MCF 10A (cell line): ENCODE results near the gene FILIP1L. TPM values are rescaled to one million over a fixed set of nuclear protein-coding genes. Genes with fewer than 3 reads are reported as not detected.

Experiments
- BruUV-seq: library from RNA; stranded (reverse); fragments of 400-500 nt; replicated peaks from 2 replicates; lab custom pipeline; 2021; lab: Mats Ljungman, UMichigan
- CTCF ChIA-PET: fragments of 300-600 bp; sonication (Branson Sonifier 250); formaldehyde crosslinking; extraction: SDS; loops from one replicate; lab custom pipeline; 2021; ENCODE audit warnings: antibody characterized with exemption, inconsistent platforms; lab: Yijun Ruan, JAX
- POLR2A ChIA-PET: fragments of 300-600, 350-650 bp; sonication (Branson Sonifier 250); formaldehyde crosslinking; extraction: SDS; loops from one replicate; lab custom pipeline; 2020; ENCODE audit warnings: antibody characterized with exemption, inconsistent platforms; lab: Yijun Ruan, JAX
- DNase-seq: peaks from one replicate; pipeline ENCODE4 v3.0.0-alpha.2; 2018; ENCODE audit not compliant: unreplicated experiment
- H3K27ac Mint-ChIP-seq: one replicate; pipeline ENCODE4 v1.8.0; 2022; ENCODE audit warnings: mild to moderate bottlenecking, low read depth, mixed read lengths; ENCODE audit not compliant: unreplicated experiment
- H3K27me3 Mint-ChIP-seq: one replicate; pipeline ENCODE4 v1.8.0; 2022; ENCODE audit warnings: mixed read lengths; ENCODE audit not compliant: insufficient read depth, unreplicated experiment
- H3K36me3 Mint-ChIP-seq: one replicate; pipeline ENCODE4 v1.8.0; 2022; ENCODE audit warnings: mild to moderate bottlenecking, moderate library complexity, mixed read lengths; ENCODE audit not compliant: insufficient read depth, unreplicated experiment
- H3K4me1 Mint-ChIP-seq: one replicate; pipeline ENCODE4 v1.8.0; 2022; ENCODE audit warnings: mixed read lengths; ENCODE audit not compliant: insufficient read depth, unreplicated experiment
- H3K4me3 Mint-ChIP-seq: one replicate; pipeline ENCODE4 v1.8.0; 2022; ENCODE audit warnings: mild to moderate bottlenecking, moderate library complexity, mixed read lengths; ENCODE audit not compliant: unreplicated experiment
- H3K9me3 Mint-ChIP-seq: one replicate; pipeline ENCODE4 v1.8.0; 2022; ENCODE audit warnings: mixed read lengths; ENCODE audit not compliant: unreplicated experiment
- intact Hi-C: fragments of 100-400 bp; cut with micrococcal nuclease; formaldehyde crosslinking; loops from 2 replicates; pipeline ENCODE4 v1.14.1; 2022
- total RNA-seq: library from RNA; stranded (reverse); gene quantifications from 2 replicates; pipeline ENCODE4 v1.2.3, GENCODE V29; 2022
- TF ChIP-seq, protein P1 (sequence below): fragments of 200-600 bp; IDR thresholded peaks from one replicate; pipeline ENCODE4 v1.8.0; 2022; ENCODE audit warnings: antibody characterized with exemption, mild to moderate bottlenecking; ENCODE audit not compliant: unreplicated experiment

FILIP1L gene
- total RNA-seq, 1 experiment from 2014 or later, result 2.4 TPM

DNA sequence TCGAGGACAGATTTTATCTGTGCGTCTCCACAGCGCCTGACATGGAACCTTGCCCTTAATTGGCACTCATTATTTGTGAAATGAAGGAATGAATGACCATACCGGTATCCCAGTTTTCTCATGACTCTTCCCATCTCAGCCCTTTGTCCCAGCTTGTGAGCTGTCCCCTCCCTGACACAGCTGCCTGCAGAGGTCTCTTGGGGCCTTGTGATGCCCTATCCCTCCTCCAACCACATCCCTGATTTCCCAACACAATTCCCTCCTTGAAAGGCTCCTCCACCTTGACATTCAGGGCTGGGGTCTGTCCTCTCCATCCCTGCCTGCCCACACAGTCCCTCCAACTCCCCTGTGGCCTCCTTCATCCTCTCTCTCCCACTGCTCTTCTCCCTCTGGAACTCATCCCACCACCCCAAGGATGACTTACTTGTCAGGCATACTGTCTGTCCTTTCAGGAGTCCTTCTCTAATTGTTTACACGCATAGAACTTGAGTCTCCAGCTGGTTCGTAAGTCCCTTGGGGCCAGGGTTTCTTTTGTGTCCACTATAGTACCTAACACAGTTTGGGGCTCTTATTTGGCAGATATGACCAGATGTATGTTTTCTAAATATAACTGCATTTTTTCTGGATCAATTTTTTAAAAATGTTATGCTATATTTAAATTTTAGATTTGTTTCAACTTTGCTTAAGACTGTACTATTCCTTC, 35.6 kb upstream of the FILIP1L start:
- Mint-ChIP-seq H3K27ac (peak overlapping the region; percentile 73), H3K9me3 (peaks cover 7% of the 10 kb centered on the region), H3K4me1 (peaks cover 15% of the 10 kb centered on the region), H3K36me3 (peaks cover 18% of the 10 kb centered on the region), H3K4me3 (no peak overlapping the region), H3K27me3 (no peaks in the 10 kb centered on the region)
- ChIA-PET POLR2A (no interaction called here), CTCF (no interaction called here)
- no peak for DNase-seq
- intact Hi-C loops, result no loop called here
- BruUV-seq, result no TSS peak
- TF ChIP-seq, protein P1, sequence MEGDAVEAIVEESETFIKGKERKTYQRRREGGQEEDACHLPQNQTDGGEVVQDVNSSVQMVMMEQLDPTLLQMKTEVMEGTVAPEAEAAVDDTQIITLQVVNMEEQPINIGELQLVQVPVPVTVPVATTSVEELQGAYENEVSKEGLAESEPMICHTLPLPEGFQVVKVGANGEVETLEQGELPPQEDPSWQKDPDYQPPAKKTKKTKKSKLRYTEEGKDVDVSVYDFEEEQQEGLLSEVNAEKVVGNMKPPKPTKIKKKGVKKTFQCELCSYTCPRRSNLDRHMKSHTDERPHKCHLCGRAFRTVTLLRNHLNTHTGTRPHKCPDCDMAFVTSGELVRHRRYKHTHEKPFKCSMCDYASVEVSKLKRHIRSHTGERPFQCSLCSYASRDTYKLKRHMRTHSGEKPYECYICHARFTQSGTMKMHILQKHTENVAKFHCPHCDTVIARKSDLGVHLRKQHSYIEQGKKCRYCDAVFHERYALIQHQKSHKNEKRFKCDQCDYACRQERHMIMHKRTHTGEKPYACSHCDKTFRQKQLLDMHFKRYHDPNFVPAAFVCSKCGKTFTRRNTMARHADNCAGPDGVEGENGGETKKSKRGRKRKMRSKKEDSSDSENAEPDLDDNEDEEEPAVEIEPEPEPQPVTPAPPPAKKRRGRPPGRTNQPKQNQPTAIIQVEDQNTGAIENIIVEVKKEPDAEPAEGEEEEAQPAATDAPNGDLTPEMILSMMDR, result no peak

DNA sequence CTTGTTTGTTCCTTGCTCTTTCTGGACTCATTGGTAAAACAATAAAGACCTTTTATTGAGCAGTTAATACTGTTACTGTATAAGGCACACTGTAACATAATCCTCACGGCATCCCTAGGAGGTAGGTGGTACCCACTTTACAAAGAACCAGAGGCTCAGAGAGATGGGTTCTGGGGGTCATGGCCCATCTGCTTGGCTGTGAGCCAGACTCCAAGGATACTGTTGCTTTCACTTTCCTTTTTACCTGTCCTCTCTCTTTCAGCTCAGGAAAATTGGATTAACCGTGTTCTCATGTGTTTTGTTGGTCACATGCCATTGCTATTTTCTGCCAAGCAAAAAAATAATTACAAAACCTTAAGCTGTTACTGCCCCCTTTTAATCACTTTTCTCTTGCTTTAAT, 34.8 kb upstream of the FILIP1L start:
- Mint-ChIP-seq H3K36me3 (peaks cover 18% of the 10 kb centered on the region), H3K27me3 (no peaks in the 10 kb centered on the region), H3K4me1 (peaks cover 15% of the 10 kb centered on the region), H3K9me3 (peaks cover 7% of the 10 kb centered on the region), H3K4me3 (no peak overlapping the region), H3K27ac (no peak overlapping the region)
- ChIA-PET POLR2A (no interaction called here), CTCF (interaction anchor here (1.0 kb wide), 1 partner anchor 15 kb away, joined by 3 read pairs; no protein-coding TSS in a partner anchor)
- TF ChIP-seq, protein P1, result no peak
- intact Hi-C loops, result no loop called here
- BruUV-seq, result no TSS peak
- DNase-seq, result no peak

DNA sequence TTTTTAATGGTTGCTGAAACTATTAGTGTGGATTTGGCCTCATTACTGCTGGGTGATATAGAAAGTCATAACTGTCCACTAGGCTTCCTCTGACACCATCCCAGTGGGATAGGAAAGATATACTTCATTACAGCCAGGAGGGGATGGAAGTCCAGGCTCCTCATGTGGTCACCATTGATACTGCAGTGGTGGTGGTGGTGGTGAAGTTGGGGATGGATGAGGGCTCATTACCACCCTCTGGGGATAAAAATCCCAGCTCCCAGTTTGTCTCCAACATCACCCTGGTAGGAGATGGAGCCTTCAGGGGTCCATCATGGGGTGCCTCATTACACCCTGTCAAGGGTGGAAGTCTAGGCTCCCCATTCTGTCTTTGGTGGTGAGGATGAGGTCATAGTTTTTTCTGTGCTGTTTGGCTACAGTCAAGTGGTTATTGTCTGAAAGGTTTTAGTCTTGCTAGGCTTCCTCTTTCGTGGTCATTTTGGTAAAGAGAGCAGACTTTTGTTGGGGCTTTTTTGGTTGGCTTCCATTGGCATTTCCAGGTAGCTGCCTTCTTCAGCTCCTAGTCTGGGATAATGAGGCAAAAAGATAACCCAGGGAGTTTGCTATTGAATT, 30.1 kb upstream of the FILIP1L start:
- Mint-ChIP-seq H3K27me3 (no peaks in the 10 kb centered on the region), H3K9me3 (peaks cover 17% of the 10 kb centered on the region), H3K4me1 (peaks cover under 1% of the 10 kb centered on the region), H3K36me3 (peaks cover 7% of the 10 kb centered on the region), H3K27ac (no peak overlapping the region), H3K4me3 (no peak overlapping the region)
- no peak for DNase-seq
- POLR2A ChIA-PET, result no interaction called here
- CTCF ChIA-PET, result interaction anchor here (1.2 to 1.7 kb wide), 2 partner anchors 8 to 10 kb away, joined by 3 to 10 read pairs; no protein-coding TSS in a partner anchor
- intact Hi-C loops, result no loop called here
- TF ChIP-seq, protein P1, result no peak
- BruUV-seq, result no TSS peak

DNA sequence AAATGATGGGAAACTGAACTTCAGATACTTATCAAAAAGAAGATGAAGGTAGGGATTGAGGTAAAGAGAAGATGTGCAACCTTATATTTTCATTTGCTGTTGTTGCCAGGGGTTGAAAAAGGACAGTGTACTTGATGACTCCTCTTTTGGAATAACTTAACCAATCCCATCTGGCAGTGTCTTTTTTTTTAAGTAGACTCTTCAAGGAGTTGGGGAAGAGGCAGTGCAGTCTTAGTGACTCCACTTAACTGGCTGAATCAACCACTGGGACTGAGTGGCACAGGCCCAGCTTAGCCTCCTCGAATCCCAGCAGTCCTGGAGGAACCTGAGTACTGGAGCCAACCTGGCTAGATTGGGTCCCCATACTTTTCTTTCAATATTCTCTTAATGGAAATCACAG, 27.3 kb upstream of the FILIP1L start:
- Mint-ChIP-seq H3K4me1 (no peaks in the 10 kb centered on the region), H3K27ac (no peak overlapping the region), H3K27me3 (no peaks in the 10 kb centered on the region), H3K9me3 (peaks cover 17% of the 10 kb centered on the region), H3K36me3 (no peaks in the 10 kb centered on the region), H3K4me3 (no peak overlapping the region)
- no peak for DNase-seq
- BruUV-seq, result no TSS peak
- intact Hi-C loops, result no loop called here
- ChIA-PET CTCF (interaction anchor here (0.7 kb wide), 1 partner anchor 49 kb away, joined by 4 read pairs; no protein-coding TSS in a partner anchor), POLR2A (interaction anchor here (0.5 kb wide), 1 partner anchor 140 kb away, joined by 3 read pairs; no protein-coding TSS in a partner anchor)
- TF ChIP-seq, protein P1, result no peak
